HG03139 (cell line): ENCODE data around the gene JDP2.
A peak's percentile ranks its signal among the peaks of the same experiment; 100 is the strongest.
"Not testable (repeated sequence)": the region's sequence is repeated elsewhere in the genome, so short reads cannot be mapped to it uniquely, and the experiment has no call there.

Source experiments
- ATAC-seq: cut with Tn5 transposase; IDR thresholded peaks from one replicate; pipeline ENCODE4 v1.9.1; 2021; ENCODE audit not compliant: unreplicated experiment

The JDP2 gene

GRCh38 chr14:75427482-75428229, at the start of gene JDP2:
Gene JDP2, plus strand, starts transcription at chr14:75428022. Its CDS starts 9,899 bp downstream, at chr14:75437921.
- peak; percentile 43 for ATAC-seq

- no peak for ATAC-seq
Observed at GRCh38 chr14:75379246-75379929, 48.4 kb upstream of the JDP2 start.

- ATAC-seq, result no peak
Observed at GRCh38 chr14:75379930-75380270, 47.9 kb upstream of the JDP2 start.

- ATAC-seq, result no peak
Observed at GRCh38 chr14:75380656-75381055, 47.2 kb upstream of the JDP2 start.

GRCh38 chr14:75381642-75382041, 46.2 kb upstream of the JDP2 start:
- ATAC-seq, result no peak

GRCh38 chr14:75383219-75383618, 44.6 kb upstream of the JDP2 start:
- ATAC-seq, result not testable (repeated sequence)

- no peak for ATAC-seq
Observed at GRCh38 chr14:75383721-75384120, 44.1 kb upstream of the JDP2 start.

GRCh38 chr14:75389679-75390078, 38.1 kb upstream of the JDP2 start:
- no peak for ATAC-seq

GRCh38 chr14:75390183-75390582, 37.6 kb upstream of the JDP2 start:
- no peak for ATAC-seq

GRCh38 chr14:75391953-75392352, 35.9 kb upstream of the JDP2 start:
- no peak for ATAC-seq

- no peak for ATAC-seq
Observed at GRCh38 chr14:75392686-75393641, 34.9 kb upstream of the JDP2 start.

GRCh38 chr14:75393794-75394193, 34.0 kb upstream of the JDP2 start:
- ATAC-seq, result no peak

- ATAC-seq, result no peak
Observed at GRCh38 chr14:75395862-75396261, 32.0 kb upstream of the JDP2 start.

GRCh38 chr14:75399321-75399720, 28.5 kb upstream of the JDP2 start:
- no peak for ATAC-seq

GRCh38 chr14:75399843-75400775, 27.7 kb upstream of the JDP2 start:
- no peak for ATAC-seq

GRCh38 chr14:75401361-75401760, 26.5 kb upstream of the JDP2 start:
- no peak for ATAC-seq

GRCh38 chr14:75402867-75403413, 24.9 kb upstream of the JDP2 start:
- no peak for ATAC-seq

GRCh38 chr14:75404847-75405246, 23.0 kb upstream of the JDP2 start:
- ATAC-seq, result no peak

GRCh38 chr14:75406102-75406501, 21.7 kb upstream of the JDP2 start:
- no peak for ATAC-seq

- ATAC-seq, result no peak
Observed at GRCh38 chr14:75406856-75407255, 21.0 kb upstream of the JDP2 start.
